DOHH2 (cell line): Measurements from ENCODE around the gene SH2D5.

ENCODE experiments used
- EZH2phosphoT487 ChIP-seq: fragments of 200-600 bp; sonication (generic); IDR thresholded peaks from 2 replicates; pipeline ENCODE4 v1.6.1; 2017; ENCODE audit warnings: borderline replicate concordance, mild to moderate bottlenecking, antibody characterized with exemption, low read length, moderate library complexity, mixed read lengths
- TF ChIP-seq, protein P1 (sequence below): fragments of 200-600 bp; sonication (generic); IDR thresholded peaks from one replicate; pipeline ENCODE4 v1.5.1; 2014; ENCODE audit warnings: antibody characterized with exemption, mild to moderate bottlenecking, low read depth, low read length; ENCODE audit not compliant: poor library complexity, severe bottlenecking

GRCh38 chr1:20726118-20726911 lies 6.2 kb downstream of the SH2D5 start:
- no peak for TF ChIP-seq EZH2phosphoT487
- TF ChIP-seq, protein P1, sequence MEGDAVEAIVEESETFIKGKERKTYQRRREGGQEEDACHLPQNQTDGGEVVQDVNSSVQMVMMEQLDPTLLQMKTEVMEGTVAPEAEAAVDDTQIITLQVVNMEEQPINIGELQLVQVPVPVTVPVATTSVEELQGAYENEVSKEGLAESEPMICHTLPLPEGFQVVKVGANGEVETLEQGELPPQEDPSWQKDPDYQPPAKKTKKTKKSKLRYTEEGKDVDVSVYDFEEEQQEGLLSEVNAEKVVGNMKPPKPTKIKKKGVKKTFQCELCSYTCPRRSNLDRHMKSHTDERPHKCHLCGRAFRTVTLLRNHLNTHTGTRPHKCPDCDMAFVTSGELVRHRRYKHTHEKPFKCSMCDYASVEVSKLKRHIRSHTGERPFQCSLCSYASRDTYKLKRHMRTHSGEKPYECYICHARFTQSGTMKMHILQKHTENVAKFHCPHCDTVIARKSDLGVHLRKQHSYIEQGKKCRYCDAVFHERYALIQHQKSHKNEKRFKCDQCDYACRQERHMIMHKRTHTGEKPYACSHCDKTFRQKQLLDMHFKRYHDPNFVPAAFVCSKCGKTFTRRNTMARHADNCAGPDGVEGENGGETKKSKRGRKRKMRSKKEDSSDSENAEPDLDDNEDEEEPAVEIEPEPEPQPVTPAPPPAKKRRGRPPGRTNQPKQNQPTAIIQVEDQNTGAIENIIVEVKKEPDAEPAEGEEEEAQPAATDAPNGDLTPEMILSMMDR: no peak
